T-helper 2 cell treated with Interferon-gamma antibody and Interleukin-4, amounts not matched to agents 5 μg/mL and 100 μg/mL, for 36 hours (primary cell): Measurements from ENCODE around the gene CDCP1.
A peak's percentile ranks its signal among the peaks of the same experiment; 100 is the strongest.

Source experiments
- DNase-seq: peaks from one replicate; pipeline ENCODE4 v3.0.0; 2021; ENCODE audit warnings: low spot score
- H3K27ac Mint-ChIP-seq: one replicate; pipeline ENCODE4 v1.8.0; 2021; ENCODE audit warnings: mild to moderate bottlenecking, mixed read lengths
- H3K27me3 Mint-ChIP-seq: one replicate; pipeline ENCODE4 v1.8.0; 2021; ENCODE audit warnings: low read depth, mixed read lengths
- H3K36me3 Mint-ChIP-seq: one replicate; pipeline ENCODE4 v1.8.0; 2021; ENCODE audit warnings: low read depth, mixed read lengths
- H3K4me1 Mint-ChIP-seq: one replicate; pipeline ENCODE4 v1.8.0; 2021; ENCODE audit warnings: low read depth, mixed read lengths
- H3K4me3 Mint-ChIP-seq: one replicate; pipeline ENCODE4 v1.8.0; 2022; ENCODE audit warnings: mild to moderate bottlenecking, moderate library complexity, mixed read lengths
- H3K9me3 Mint-ChIP-seq: one replicate; pipeline ENCODE4 v1.8.0; 2021; ENCODE audit warnings: mixed read lengths

The CDCP1 gene

GRCh38 chr3:45120359-45121158, 25.6 kb downstream of the CDCP1 start:
- Mint-ChIP-seq H3K4me1 (peaks cover 59% of the 10 kb centered on the region), H3K9me3 (no peaks in the 10 kb centered on the region), H3K27ac (peak overlapping the region; percentile 53), H3K36me3 (peaks cover 31% of the 10 kb centered on the region), H3K27me3 (no peaks in the 10 kb centered on the region), H3K4me3 (peak overlapping the region; percentile 10)
- DNase-seq = no peak

DNA sequence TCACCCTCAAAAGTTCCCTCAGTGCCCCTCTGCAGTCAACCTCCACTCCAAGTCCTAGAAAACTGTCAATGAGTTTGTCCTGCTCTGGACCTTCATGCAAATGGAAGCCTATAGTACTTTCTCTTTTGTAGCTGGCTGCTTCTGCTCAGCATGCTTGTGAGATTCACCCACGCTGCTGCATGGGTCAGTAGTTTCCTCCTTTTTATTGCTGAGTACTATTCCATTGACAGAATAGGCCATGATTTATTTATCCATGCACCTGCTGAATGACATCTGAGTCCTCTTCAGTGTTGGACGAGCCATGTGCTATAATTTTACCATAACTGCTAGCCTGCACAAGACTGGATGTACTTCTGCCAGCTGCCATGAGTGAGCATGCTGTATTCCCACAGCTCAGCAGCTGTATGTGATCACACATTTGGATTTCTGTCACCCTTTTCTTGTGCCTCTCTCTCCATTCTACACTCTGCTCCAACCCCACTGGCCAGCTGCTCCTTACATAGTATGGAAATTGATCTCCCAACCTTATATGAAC, 26.3 kb downstream of the CDCP1 start:
- H3K27me3 Mint-ChIP-seq = no peaks in the 10 kb centered on the region
- H3K4me3 Mint-ChIP-seq = peak overlapping the region; percentile 10
- peaks cover 63% of the 10 kb centered on the region for H3K4me1 Mint-ChIP-seq
- no peaks in the 10 kb centered on the region for H3K9me3 Mint-ChIP-seq
- peak overlapping the region; percentile 59 for H3K27ac Mint-ChIP-seq
- H3K36me3 Mint-ChIP-seq = peaks cover 29% of the 10 kb centered on the region
- DNase-seq = no peak

- Mint-ChIP-seq H3K27ac (peak overlapping the region; percentile 71), H3K4me1 (peaks cover 68% of the 10 kb centered on the region), H3K4me3 (no peak overlapping the region), H3K9me3 (no peaks in the 10 kb centered on the region), H3K36me3 (peaks cover 30% of the 10 kb centered on the region), H3K27me3 (no peaks in the 10 kb centered on the region)
- no peak for DNase-seq
These were observed 26.8 kb downstream of the CDCP1 start for GRCh38 chr3:45119376-45119775.

GRCh38 chr3:45118615-45119071, 27.5 kb downstream of the CDCP1 start:
- no peak for DNase-seq
- Mint-ChIP-seq H3K4me1 (peaks cover 68% of the 10 kb centered on the region), H3K27me3 (no peaks in the 10 kb centered on the region), H3K27ac (peak overlapping the region; percentile 89), H3K36me3 (peaks cover 32% of the 10 kb centered on the region), H3K9me3 (no peaks in the 10 kb centered on the region), H3K4me3 (peak overlapping the region; percentile 79)

GRCh38 chr3:45116350-45116749, 29.8 kb downstream of the CDCP1 start:
- no peak for DNase-seq
- no peaks in the 10 kb centered on the region for H3K27me3 Mint-ChIP-seq
- no peaks in the 10 kb centered on the region for H3K9me3 Mint-ChIP-seq
- H3K4me1 Mint-ChIP-seq = peaks cover 80% of the 10 kb centered on the region
- H3K4me3 Mint-ChIP-seq = no peak overlapping the region
- H3K27ac Mint-ChIP-seq = no peak overlapping the region
- peaks cover 46% of the 10 kb centered on the region for H3K36me3 Mint-ChIP-seq

GRCh38 chr3:45113625-45114050, 32.5 kb downstream of the CDCP1 start:
- Mint-ChIP-seq H3K27me3 (no peaks in the 10 kb centered on the region), H3K36me3 (peaks cover 63% of the 10 kb centered on the region), H3K4me1 (peaks cover 83% of the 10 kb centered on the region), H3K4me3 (peak overlapping the region; percentile 29), H3K9me3 (no peaks in the 10 kb centered on the region), H3K27ac (peak overlapping the region; percentile 28)
- DNase-seq = no peak

DNA sequence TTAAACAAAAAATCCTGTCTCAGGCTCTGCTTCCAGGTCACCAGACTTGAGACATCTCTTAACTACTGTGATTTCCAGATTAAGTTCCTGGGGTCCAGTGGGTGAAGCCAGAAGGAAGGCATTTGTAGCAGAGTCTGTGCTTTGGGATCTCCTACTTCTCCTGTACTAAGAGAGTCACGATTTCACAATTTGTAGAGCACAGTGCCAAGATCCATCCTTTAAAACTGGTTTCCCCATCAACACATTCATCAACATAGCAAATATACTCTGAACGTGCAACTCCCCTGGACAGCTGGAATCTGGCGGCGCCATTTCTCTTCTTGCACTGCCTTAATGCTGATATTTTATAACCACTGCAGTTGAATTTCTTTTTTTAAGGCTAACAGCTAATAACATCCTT, 33.2 kb downstream of the CDCP1 start:
- Mint-ChIP-seq H3K4me3 (peak overlapping the region; percentile 38), H3K27me3 (no peaks in the 10 kb centered on the region)

GRCh38 chr3:45110509-45110833, 35.7 kb downstream of the CDCP1 start:
- Mint-ChIP-seq H3K4me3 (peak overlapping the region; percentile 83), H3K36me3 (peaks cover 62% of the 10 kb centered on the region), H3K27ac (peak overlapping the region; percentile 93), H3K9me3 (no peaks in the 10 kb centered on the region), H3K27me3 (no peaks in the 10 kb centered on the region), H3K4me1 (peaks cover 86% of the 10 kb centered on the region)
- no peak for DNase-seq

More for the DNA sequence above, 33.2 kb downstream of the CDCP1 start:
- Mint-ChIP-seq H3K9me3 (no peaks in the 10 kb centered on the region), H3K27ac (peak overlapping the region; percentile 53), H3K4me1 (peaks cover 81% of the 10 kb centered on the region), H3K36me3 (peaks cover 65% of the 10 kb centered on the region)
- DNase-seq = no peak

DNA sequence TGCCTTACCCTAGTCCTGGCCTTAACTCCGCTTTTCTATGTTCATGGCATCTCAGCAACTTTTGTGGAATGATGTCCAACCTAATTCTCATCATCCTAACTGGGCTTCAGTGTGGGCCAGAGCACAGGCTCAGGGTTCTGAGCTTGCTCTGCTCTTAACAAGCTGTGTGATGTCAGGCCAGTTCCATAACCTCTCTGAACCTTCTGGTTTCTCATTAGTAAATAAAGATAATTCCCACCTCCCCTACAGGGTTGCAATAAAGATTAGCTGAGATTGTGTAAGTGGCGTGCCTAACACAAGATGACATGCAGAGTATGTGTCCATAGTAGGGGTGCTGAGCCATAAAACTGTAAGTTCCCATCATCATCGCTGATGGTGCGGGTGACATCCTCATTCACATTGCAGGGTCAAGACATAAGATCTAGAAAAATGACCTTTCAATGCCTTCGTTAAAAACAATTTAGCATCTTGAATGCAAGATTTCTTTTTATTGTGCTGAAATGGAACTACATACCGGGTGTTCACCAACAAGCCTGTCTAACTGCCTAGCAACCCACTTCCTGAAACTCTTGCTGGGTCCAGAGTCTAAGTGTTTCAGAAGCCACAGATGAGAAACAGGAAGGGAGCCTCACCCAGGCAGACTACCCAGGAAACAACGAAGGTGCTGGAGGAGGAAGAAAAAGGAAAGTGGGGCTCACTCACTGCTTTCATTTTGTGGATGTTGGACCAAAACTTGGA, 36.2 kb downstream of the CDCP1 start:
- DNase-seq = peak; percentile 52
- H3K27me3 Mint-ChIP-seq = no peaks in the 10 kb centered on the region
- H3K36me3 Mint-ChIP-seq = peaks cover 64% of the 10 kb centered on the region
- H3K9me3 Mint-ChIP-seq = no peaks in the 10 kb centered on the region
- peak overlapping the region; percentile 93 for H3K27ac Mint-ChIP-seq
- H3K4me3 Mint-ChIP-seq = peak overlapping the region; percentile 83
- peaks cover 87% of the 10 kb centered on the region for H3K4me1 Mint-ChIP-seq

GRCh38 chr3:45106874-45107273, 39.3 kb downstream of the CDCP1 start:
- H3K4me3 Mint-ChIP-seq = no peak overlapping the region
- no peak for DNase-seq
- peaks cover 15% of the 10 kb centered on the region for H3K9me3 Mint-ChIP-seq
- H3K36me3 Mint-ChIP-seq = peaks cover 59% of the 10 kb centered on the region
- peaks cover 78% of the 10 kb centered on the region for H3K4me1 Mint-ChIP-seq
- peak overlapping the region; percentile 47 for H3K27ac Mint-ChIP-seq
- H3K27me3 Mint-ChIP-seq = no peaks in the 10 kb centered on the region

DNA sequence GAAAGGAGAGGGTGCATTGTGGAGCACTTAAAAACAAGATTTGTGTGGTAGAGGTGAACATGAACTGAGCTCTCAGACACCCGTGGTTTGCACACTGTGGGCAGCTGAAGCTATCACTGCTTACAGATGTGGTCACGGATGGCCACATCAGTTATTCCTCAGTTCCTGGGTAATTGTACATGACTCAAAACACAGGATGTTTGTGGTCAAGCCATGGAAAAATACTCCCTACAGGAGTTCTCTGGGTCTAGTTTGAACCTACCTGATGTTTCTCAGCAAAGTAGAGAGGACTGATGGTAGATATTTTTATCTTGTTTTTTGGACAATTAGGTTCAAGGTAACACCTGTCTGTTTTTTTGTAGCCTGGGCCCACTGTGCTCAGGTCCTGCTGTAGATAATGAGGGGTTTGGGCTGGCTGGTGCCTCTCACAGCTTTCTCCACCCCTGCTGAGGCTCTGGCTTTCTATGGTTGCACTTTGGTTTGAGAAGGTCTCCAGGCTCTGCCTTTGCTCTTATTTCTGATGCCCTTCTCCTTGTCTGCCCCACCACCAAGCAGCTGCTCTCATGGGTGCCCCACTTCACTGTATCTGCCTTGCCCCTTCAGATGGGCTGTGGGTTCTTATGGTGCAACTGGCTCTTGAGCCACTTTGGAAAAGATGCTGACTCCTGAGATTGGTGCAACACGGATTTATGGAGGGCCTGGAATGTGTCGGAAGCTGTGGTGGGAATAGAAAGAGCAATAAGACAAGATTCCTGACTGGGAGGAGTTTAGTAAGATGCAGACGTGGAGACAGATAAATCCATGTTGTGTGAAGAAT, 40.1 kb downstream of the CDCP1 start:
- peak overlapping the region; percentile 76 for H3K27ac Mint-ChIP-seq
- H3K9me3 Mint-ChIP-seq = peaks cover 15% of the 10 kb centered on the region
- H3K4me3 Mint-ChIP-seq = peak overlapping the region; percentile 39
- H3K4me1 Mint-ChIP-seq = peaks cover 78% of the 10 kb centered on the region
- H3K27me3 Mint-ChIP-seq = no peaks in the 10 kb centered on the region
- DNase-seq = peak; percentile 88
- H3K36me3 Mint-ChIP-seq = peaks cover 58% of the 10 kb centered on the region

DNA sequence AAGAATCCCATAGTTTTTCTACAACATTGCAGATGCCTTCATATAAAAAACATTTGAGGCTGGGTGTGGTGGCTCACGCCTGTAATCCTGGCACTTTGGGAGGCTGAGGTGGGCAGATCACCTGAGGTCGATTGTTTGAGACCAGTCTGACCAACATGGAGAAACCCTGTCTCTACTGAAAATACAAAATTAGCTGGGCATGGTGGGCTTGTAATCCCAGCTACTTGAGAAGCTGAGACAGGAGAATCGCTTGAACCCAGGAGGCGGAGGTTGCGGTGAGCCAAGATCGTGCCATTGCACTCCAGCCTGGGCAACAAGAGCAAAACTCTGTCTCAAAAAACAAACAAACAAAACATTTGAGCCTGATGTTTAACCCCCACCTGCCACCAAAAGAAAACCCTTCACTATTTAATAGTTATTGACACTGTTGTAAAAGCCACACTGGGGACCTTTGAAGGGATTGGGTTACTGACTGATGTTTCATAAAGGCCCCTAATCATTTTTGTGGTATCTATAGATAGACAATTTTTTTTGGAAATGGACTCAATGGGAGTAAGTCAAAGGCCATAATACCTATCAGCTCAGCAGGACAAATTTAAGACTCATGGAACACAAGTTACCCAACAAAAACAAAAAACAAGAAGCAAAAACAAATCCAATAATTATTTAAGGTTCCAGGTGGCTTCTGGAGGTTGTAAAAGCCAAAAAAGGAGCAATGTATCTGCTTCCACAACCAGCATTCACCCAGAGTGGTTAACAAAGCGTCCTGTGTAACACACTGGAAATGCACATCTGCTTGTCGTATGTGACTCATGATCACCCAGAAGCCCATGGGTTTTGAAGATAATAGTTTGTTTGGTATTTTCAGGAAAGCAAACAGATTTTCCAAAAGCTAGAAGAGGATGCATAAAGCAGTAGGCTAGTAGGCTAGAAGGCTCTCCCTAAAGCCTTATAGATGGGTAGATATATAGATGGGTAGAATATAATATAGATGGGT, 41.2 kb downstream of the CDCP1 start:
- H3K27ac Mint-ChIP-seq = peak overlapping the region; percentile 76
- H3K4me3 Mint-ChIP-seq = peak overlapping the region; percentile 39
- peaks cover under 1% of the 10 kb centered on the region for H3K27me3 Mint-ChIP-seq
- H3K4me1 Mint-ChIP-seq = peaks cover 77% of the 10 kb centered on the region
- peaks cover 15% of the 10 kb centered on the region for H3K9me3 Mint-ChIP-seq
- DNase-seq = no peak
- peaks cover 58% of the 10 kb centered on the region for H3K36me3 Mint-ChIP-seq
